Mesenchymal stem cell (in vitro differentiated cells and primary cell): Measurements from ENCODE around the gene INVS.

Experiments used
- DNase-seq: peaks from one replicate; pipeline ENCODE4 v3.0.0-alpha.2; 2013
- H2AFZ ChIP-seq: one replicate; pipeline ENCODE4 v1.6.1; 2013; ENCODE audit warnings: low read depth, mild to moderate bottlenecking, control low read depth, inconsistent platforms, low read length, moderate library complexity
- H2AK5ac ChIP-seq: 2 replicates; pipeline ENCODE4 v1.6.1; 2013; ENCODE audit warnings: low read length, moderate library complexity, mild to moderate bottlenecking, inconsistent platforms; ENCODE audit not compliant: severe bottlenecking
- H2BK120ac ChIP-seq: one replicate; pipeline ENCODE4 v1.6.1; 2013; ENCODE audit warnings: low read depth, mild to moderate bottlenecking, inconsistent platforms, low read length, moderate library complexity
- H2BK12ac ChIP-seq, 2 experiments: one replicate each; pipeline ENCODE4 v1.6.1; 2013; ENCODE audit warnings: inconsistent platforms in 2 of 2, low read length in 2 of 2, mild to moderate bottlenecking in 2 of 2, moderate library complexity in 2 of 2, control low read depth in 1 of 2
- H2BK15ac ChIP-seq: one replicate; pipeline ENCODE4 v1.6.1; 2013; ENCODE audit warnings: mild to moderate bottlenecking, low read depth, inconsistent platforms; ENCODE audit not compliant: poor library complexity, severe bottlenecking
- H2BK5ac ChIP-seq: 2 replicates; pipeline ENCODE4 v1.6.1; 2013; ENCODE audit warnings: low read depth, mild to moderate bottlenecking, low read length, control low read depth, inconsistent platforms; ENCODE audit not compliant: poor library complexity, severe bottlenecking
- H3K14ac ChIP-seq, 2 experiments: one replicate each; pipeline ENCODE4 v1.6.1; 2013; ENCODE audit warnings: inconsistent platforms in 2 of 2, low read length in 2 of 2, control low read depth in 1 of 2, mild to moderate bottlenecking in 1 of 2, moderate library complexity in 1 of 2
- H3K18ac ChIP-seq, 2 experiments: one replicate each; pipeline ENCODE4 v1.6.1; 2013; ENCODE audit warnings: inconsistent platforms in 2 of 2, low read length in 2 of 2, control low read depth in 1 of 2, low read depth in 1 of 2, mild to moderate bottlenecking in 1 of 2
- H3K23ac ChIP-seq, 2 experiments: one replicate each; pipeline ENCODE4 v1.6.1; 2013; ENCODE audit warnings: inconsistent platforms in 2 of 2, low read length in 2 of 2, mild to moderate bottlenecking in 2 of 2, moderate library complexity in 2 of 2, control low read depth in 1 of 2
- H3K27ac ChIP-seq: 2 replicates; pipeline ENCODE4 v1.5.1; 2013; ENCODE audit warnings: mild to moderate bottlenecking, moderate library complexity, low read length, control low read depth, inconsistent platforms; ENCODE audit not compliant: poor library complexity, severe bottlenecking
- H3K27me3 ChIP-seq, 2 experiments: 2 replicates each; pipeline versions ENCODE4 v1.6.1 to v1.7.0; 2013; ENCODE audit warnings: low read length in 2 of 2, mild to moderate bottlenecking in 2 of 2, moderate library complexity in 2 of 2, control low read depth in 1 of 2, inconsistent platforms in 1 of 2; ENCODE audit not compliant: control insufficient read depth in 1 of 2, insufficient read depth in 1 of 2
- H3K36me3 ChIP-seq, 2 experiments: 2 replicates each; pipeline versions ENCODE4 v1.6.1 to v1.7.0; 2013; ENCODE audit warnings: low read length in 2 of 2, control low read depth in 1 of 2, inconsistent platforms in 1 of 2, low read depth in 1 of 2, mild to moderate bottlenecking in 1 of 2; ENCODE audit not compliant: insufficient read depth in 2 of 2, control insufficient read depth in 1 of 2
- H3K4ac ChIP-seq, 2 experiments: one replicate each; pipeline ENCODE4 v1.6.1; 2013; ENCODE audit warnings: inconsistent platforms in 2 of 2, low read length in 2 of 2, mild to moderate bottlenecking in 2 of 2, moderate library complexity in 2 of 2, control low read depth in 1 of 2, low read depth in 1 of 2
- H3K4me1 ChIP-seq: 2 replicates; pipeline ENCODE4 v1.6.1; 2013; ENCODE audit warnings: low read depth, low read length, control low read depth; ENCODE audit not compliant: control insufficient read depth, insufficient read depth
- H3K4me2 ChIP-seq: 2 replicates; pipeline ENCODE4 v1.6.1; 2013; ENCODE audit warnings: low read length, mild to moderate bottlenecking, inconsistent platforms; ENCODE audit not compliant: poor library complexity, severe bottlenecking
- H3K4me3 ChIP-seq, 2 experiments: 2 replicates each; pipeline versions ENCODE4 v1.5.1 to v1.7.0; 2013; ENCODE audit warnings: low read length in 2 of 2, mild to moderate bottlenecking in 2 of 2, control low read depth in 1 of 2, low read depth in 1 of 2; ENCODE audit not compliant: insufficient read depth in 1 of 2
- H3K79me1 ChIP-seq: replicated peaks from 2 replicates; pipeline ENCODE4 v1.6.1; 2013; ENCODE audit warnings: mild to moderate bottlenecking, control low read depth, low read length, inconsistent platforms; ENCODE audit not compliant: poor library complexity, severe bottlenecking
- H3K9ac ChIP-seq: 2 replicates; pipeline ENCODE4 v1.7.0; 2013; ENCODE audit warnings: mild to moderate bottlenecking, low read length, moderate library complexity
- H3K9me3 ChIP-seq: 2 replicates; pipeline ENCODE4 v1.7.0; 2013; ENCODE audit warnings: mild to moderate bottlenecking, low read length; ENCODE audit not compliant: control insufficient read depth
- H4K8ac ChIP-seq: one replicate; pipeline ENCODE4 v1.6.1; 2013; ENCODE audit warnings: inconsistent platforms, mild to moderate bottlenecking, low read length, moderate library complexity
- H4K91ac ChIP-seq: one replicate; pipeline ENCODE4 v1.6.1; 2013; ENCODE audit warnings: mild to moderate bottlenecking, low read length, inconsistent platforms
- WGBS: methylation state at CpG from one replicate; pipeline ENCODE4 v1.1.7; 2013; ENCODE audit warnings: mixed read lengths; 5-methylcytosine and 5-hydroxymethylcytosine counted together

INVS gene

GRCh38 chr9:100170556-100170955, 71.5 kb downstream of the INVS start:
- H3K79me1 ChIP-seq = peaks cover 6% of the 10 kb centered on the region
- no peak overlapping the region for H3K14ac ChIP-seq
- H2AK5ac ChIP-seq = no peak overlapping the region

GRCh38 chr9:100186356-100186755, 87.3 kb downstream of the INVS start:
- Histone ChIP-seq H2BK12ac (no peak overlapping the region), H3K4me1 (no peaks in the 10 kb centered on the region), H3K18ac (no peak overlapping the region), H2BK5ac (no peak overlapping the region), H2AFZ (no peak overlapping the region), H2BK15ac (no peak overlapping the region), H2BK120ac (no peak overlapping the region), H4K91ac (no peak overlapping the region), H3K9me3 (peaks cover 30% of the 10 kb centered on the region), H3K36me3 (no peaks in the 10 kb centered on the region), H2AK5ac (no peak overlapping the region), H3K4me2 (no peak overlapping the region), H3K4me3 (no peak overlapping the region), H3K14ac (no peak overlapping the region), H3K9ac (no peak overlapping the region), H3K27ac (no peak overlapping the region), H3K4ac (no peak overlapping the region), H3K79me1 (peaks cover 7% of the 10 kb centered on the region), H4K8ac (no peak overlapping the region), H3K27me3 (no peaks in the 10 kb centered on the region), H3K23ac (no peak overlapping the region)
- DNase-seq = no peak
- WGBS = 88% methylated on average over 1 of the region's 1 CpG

More at GRCh38 chr9:100170556-100170955, 71.5 kb downstream of the INVS start:
- H3K4ac ChIP-seq = no peak overlapping the region
- H3K9ac ChIP-seq = no peak overlapping the region
- H3K27me3 ChIP-seq = no peaks in the 10 kb centered on the region
- H2BK5ac ChIP-seq = no peak overlapping the region
- no peak overlapping the region for H3K4me3 ChIP-seq
- H3K9me3 ChIP-seq = peaks cover 7% of the 10 kb centered on the region
- H4K8ac ChIP-seq = no peak overlapping the region
- no peak overlapping the region for H2BK120ac ChIP-seq
- no peak overlapping the region for H2BK12ac ChIP-seq
- H3K4me2 ChIP-seq = no peak overlapping the region
- H2AFZ ChIP-seq = no peak overlapping the region
- peaks cover 1% of the 10 kb centered on the region for H3K4me1 ChIP-seq
- peaks cover under 1 to 15% of the 10 kb centered on the region in 2 experiments for H3K36me3 ChIP-seq
- peak; percentile 21 for DNase-seq
- no peak overlapping the region for H4K91ac ChIP-seq
- no peak overlapping the region for H3K27ac ChIP-seq
- no peak overlapping the region for H2BK15ac ChIP-seq
- H3K18ac ChIP-seq = no peak overlapping the region
- no peak overlapping the region for H3K23ac ChIP-seq

- 100% methylated on average over 1 of the region's 2 CpGs for WGBS
- Histone ChIP-seq H3K79me1 (peaks cover 11% of the 10 kb centered on the region), H2BK120ac (no peak overlapping the region), H3K18ac (no peak overlapping the region), H3K27ac (no peak overlapping the region), H3K9me3 (peaks cover 38% of the 10 kb centered on the region), H2AK5ac (no peak overlapping the region), H2BK12ac (no peak overlapping the region), H3K14ac (no peak overlapping the region), H3K23ac (no peak overlapping the region), H4K91ac (no peak overlapping the region), H2BK15ac (no peak overlapping the region), H2AFZ (no peak overlapping the region), H3K4me2 (no peak overlapping the region), H3K36me3 (peaks cover 0 to 4% of the 10 kb centered on the region in 2 experiments), H3K4me1 (no peaks in the 10 kb centered on the region), H3K9ac (no peak overlapping the region), H4K8ac (no peak overlapping the region), H2BK5ac (no peak overlapping the region), H3K4ac (no peak overlapping the region), H3K27me3 (no peaks in the 10 kb centered on the region), H3K4me3 (no peak overlapping the region)
- no peak for DNase-seq
Observed at GRCh38 chr9:100190339-100190738, 91.3 kb downstream of the INVS start.

GRCh38 chr9:100191264-100191663, 92.2 kb downstream of the INVS start:
- no peak overlapping the region for H3K9ac ChIP-seq
- no peak overlapping the region for H2AFZ ChIP-seq
- no peak overlapping the region for H4K8ac ChIP-seq
- H3K4me1 ChIP-seq = no peaks in the 10 kb centered on the region
- no peak overlapping the region for H2AK5ac ChIP-seq
- no peak overlapping the region for H3K18ac ChIP-seq
- H3K27ac ChIP-seq = no peak overlapping the region
- H3K36me3 ChIP-seq = peaks cover 0 to 4% of the 10 kb centered on the region in 2 experiments
- DNase-seq = no peak
- H3K23ac ChIP-seq = no peak overlapping the region
- H4K91ac ChIP-seq = no peak overlapping the region
- H2BK120ac ChIP-seq = no peak overlapping the region
- no peak overlapping the region for H3K4me3 ChIP-seq
- no peak overlapping the region for H3K14ac ChIP-seq
- no peak overlapping the region for H3K4ac ChIP-seq
- peaks cover 11% of the 10 kb centered on the region for H3K79me1 ChIP-seq
- H3K27me3 ChIP-seq = no peaks in the 10 kb centered on the region
- no peak overlapping the region for H2BK15ac ChIP-seq
- no peak overlapping the region for H2BK5ac ChIP-seq
- H3K9me3 ChIP-seq = peaks cover 38% of the 10 kb centered on the region
- no peak overlapping the region for H2BK12ac ChIP-seq
- no peak overlapping the region for H3K4me2 ChIP-seq
